ENCODE data around the gene PIK3R1. TPM values are rescaled to one million over a fixed set of nuclear protein-coding genes. Genes with fewer than 3 reads are reported as not detected.

PIK3R1 gene
- total and polyA plus RNA-seq, 2 of the 4 experiments (the other 2 are of a cell fraction): 2.4 to 9.3 TPM

- Histone ChIP-seq H3K4me1 (ENCODE audit: control insufficient read depth, insufficient read depth, low read length) (peaks cover 6% of the 10 kb centered on the region), H2BK5ac (ENCODE audit: low read depth, low read length, poor library complexity, severe bottlenecking) (no peak overlapping the region), H4K20me1 (ENCODE audit: insufficient read depth, low read length) (peaks cover 4% of the 10 kb centered on the region; the same call in 1 of the 2 replicates), H3K14ac (replicated peaks; ENCODE audit: low read depth, low read length) (no peak overlapping the region), H3K36me3 (ENCODE audit: control insufficient read depth, insufficient read depth, low read length) (peaks cover 8% of the 10 kb centered on the region), H3K9me3 (ENCODE audit: control insufficient read depth, insufficient read depth, low read length) (0 out of 2 replicates have a peak, but pooled peaks cover 2% of the 10 kb centered on the region), H2AK9ac (replicated peaks; ENCODE audit: low read depth, low read length, poor library complexity) (no peak overlapping the region), H2BK20ac (ENCODE audit: low read depth, low read length) (no peak overlapping the region), H2BK15ac (ENCODE audit: low read depth, low read length) (no peak overlapping the region), H3K9ac (ENCODE audit: low read depth, low read length) (no peak overlapping the region), H3K79me1 (ENCODE audit: low read depth in 1 of 2, low read length in 2 of 2) (peaks cover 28 to 58% of the 10 kb centered on the region in 2 experiments), H3K4me2 (ENCODE audit: low read depth, low read length) (no peak overlapping the region), H3K27me3 (ENCODE audit: control insufficient read depth, insufficient read depth, low read length) (no peaks in the 10 kb centered on the region), H4K8ac (ENCODE audit: low read depth in 2 of 2, low read length in 2 of 2) (no peak overlapping the region), H3K23ac (ENCODE audit: low read depth, low read length) (no peak overlapping the region), H3K56ac (ENCODE audit: extremely low read depth, insufficient read depth, low read length) (no peak overlapping the region), H2BK120ac (ENCODE audit: low read depth, low read length) (no peak overlapping the region), H3K4me3 (ENCODE audit: insufficient read depth, low read depth, low read length) (no peak overlapping the region), H4K91ac (ENCODE audit: insufficient read depth, low read depth, low read length) (no peak overlapping the region), H3K4ac (ENCODE audit: low read depth, low read length) (no peak overlapping the region), H3K9me1 (ENCODE audit: insufficient read depth, low read length) (peaks cover 11% of the 10 kb centered on the region), H2AFZ (replicated peaks; ENCODE audit: low read length, poor library complexity) (no peak overlapping the region), H3K18ac (ENCODE audit: low read depth, low read length) (no peak overlapping the region), H3K27ac (ENCODE audit: insufficient read depth, low read length) (no peak overlapping the region), H2AK5ac (ENCODE audit: low read depth, low read length) (no peak overlapping the region), H4K5ac (ENCODE audit: low read depth, low read length) (no peak overlapping the region)
- BruUV-seq (replicated peaks): no TSS peak
- DNase-seq (no peak), ATAC-seq (ENCODE audit: low read depth) (no peak)
- TF ChIP-seq USF2 (IDR thresholded peaks at IDR 0.05; ENCODE audit: low read depth, low read length) (no peak), RAD21 (IDR thresholded peaks at IDR 0.05; ENCODE audit: low read length) (no peak), FOS (IDR thresholded peaks at IDR 0.05; ENCODE audit: low read depth, low read length) (no peak), BHLHE40 (IDR thresholded peaks at IDR 0.05; ENCODE audit: low read depth, low read length) (no peak), SMC3 (IDR thresholded peaks at IDR 0.05; ENCODE audit: low read depth, low read length) (no peak), MAZ (IDR thresholded peaks at IDR 0.05; ENCODE audit: borderline replicate concordance, low read depth, low read length) (no peak), MAFK (IDR thresholded peaks at IDR 0.05; ENCODE audit: low read depth, low read length) (no peak)
- CTCF ChIA-PET: interaction anchor here (0.6 kb wide), 1 partner anchor 780 kb away, joined by 5 read pairs; no protein-coding TSS in a partner anchor
- POLR2A ChIA-PET (ENCODE audit: unreplicated experiment): no interaction called here
- in situ Hi-C loops (cut with MboI; ENCODE audit: low sequenced_read_pairs) (no loop called here), intact Hi-C loops (cut with micrococcal nuclease) (no loop called here), dilution Hi-C loops (cut with HindIII; ENCODE audit: low sequenced_read_pairs, unreplicated experiment) (no loop called here)
- no CpG with 5 or more reads among the region's 4 CpGs for WGBS, 2 experiments (ENCODE audit: extremely low coverage in 2 of 2, insufficient read length in 1 of 2)
These were observed 7.3 kb downstream of the PIK3R1 start for GRCh38 chr5:68222824-68223354.
